GM12873 (cell line): ENCODE data around the gene WSCD2.
A peak's percentile ranks its signal among the peaks of the same experiment; 100 is the strongest.

Experiments used
- TF ChIP-seq, protein P1 (sequence below): IDR thresholded peaks from 2 replicates; pipeline ENCODE4 v1.5.1; 2012; ENCODE audit warnings: low read depth, mild to moderate bottlenecking, moderate library complexity, low read length, control low read depth; ENCODE audit not compliant: insufficient read depth; ENCODE audit errors: missing control alignments

WSCD2 gene

DNA sequence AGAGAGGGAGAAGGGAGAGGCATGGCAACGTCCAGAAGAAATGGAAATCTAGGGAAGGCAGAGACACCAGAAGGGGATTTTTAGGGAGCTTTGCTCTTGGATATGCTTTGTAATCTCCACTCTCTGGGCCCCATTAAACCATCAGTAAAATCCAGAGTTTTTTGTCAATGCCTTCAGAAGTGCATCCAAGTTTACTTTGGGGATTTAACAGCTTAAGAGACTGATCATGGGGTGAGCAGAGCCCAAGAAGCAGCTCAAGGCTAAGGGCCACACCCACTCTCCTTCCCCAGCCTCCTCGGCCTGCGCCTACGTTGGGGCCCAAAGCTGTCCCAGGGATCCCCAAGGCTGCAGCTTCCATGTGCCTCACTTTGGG lies 37.4 kb upstream of the WSCD2 start:
- TF ChIP-seq, protein P1, sequence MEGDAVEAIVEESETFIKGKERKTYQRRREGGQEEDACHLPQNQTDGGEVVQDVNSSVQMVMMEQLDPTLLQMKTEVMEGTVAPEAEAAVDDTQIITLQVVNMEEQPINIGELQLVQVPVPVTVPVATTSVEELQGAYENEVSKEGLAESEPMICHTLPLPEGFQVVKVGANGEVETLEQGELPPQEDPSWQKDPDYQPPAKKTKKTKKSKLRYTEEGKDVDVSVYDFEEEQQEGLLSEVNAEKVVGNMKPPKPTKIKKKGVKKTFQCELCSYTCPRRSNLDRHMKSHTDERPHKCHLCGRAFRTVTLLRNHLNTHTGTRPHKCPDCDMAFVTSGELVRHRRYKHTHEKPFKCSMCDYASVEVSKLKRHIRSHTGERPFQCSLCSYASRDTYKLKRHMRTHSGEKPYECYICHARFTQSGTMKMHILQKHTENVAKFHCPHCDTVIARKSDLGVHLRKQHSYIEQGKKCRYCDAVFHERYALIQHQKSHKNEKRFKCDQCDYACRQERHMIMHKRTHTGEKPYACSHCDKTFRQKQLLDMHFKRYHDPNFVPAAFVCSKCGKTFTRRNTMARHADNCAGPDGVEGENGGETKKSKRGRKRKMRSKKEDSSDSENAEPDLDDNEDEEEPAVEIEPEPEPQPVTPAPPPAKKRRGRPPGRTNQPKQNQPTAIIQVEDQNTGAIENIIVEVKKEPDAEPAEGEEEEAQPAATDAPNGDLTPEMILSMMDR, result no peak

DNA sequence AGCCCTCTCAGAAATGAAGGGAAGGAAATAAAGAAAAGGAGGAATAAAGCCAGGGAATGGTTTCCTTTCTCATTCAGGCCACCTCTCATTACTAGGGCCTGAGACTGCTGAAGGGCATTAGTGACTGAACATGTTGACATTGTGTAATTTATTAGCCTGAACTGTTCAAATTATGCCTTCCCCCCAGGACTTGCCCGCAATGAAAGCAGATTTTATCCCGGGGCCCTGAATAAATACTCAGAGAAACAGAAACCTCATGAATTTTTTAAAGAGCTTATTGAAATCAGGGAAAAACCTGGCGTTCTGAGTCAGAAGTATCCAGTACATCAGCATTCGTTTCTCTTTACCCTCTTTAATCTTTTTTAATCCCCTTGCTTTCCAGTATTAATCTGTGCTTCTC lies 35.9 kb upstream of the WSCD2 start:
- TF ChIP-seq, protein P1, result no peak

DNA sequence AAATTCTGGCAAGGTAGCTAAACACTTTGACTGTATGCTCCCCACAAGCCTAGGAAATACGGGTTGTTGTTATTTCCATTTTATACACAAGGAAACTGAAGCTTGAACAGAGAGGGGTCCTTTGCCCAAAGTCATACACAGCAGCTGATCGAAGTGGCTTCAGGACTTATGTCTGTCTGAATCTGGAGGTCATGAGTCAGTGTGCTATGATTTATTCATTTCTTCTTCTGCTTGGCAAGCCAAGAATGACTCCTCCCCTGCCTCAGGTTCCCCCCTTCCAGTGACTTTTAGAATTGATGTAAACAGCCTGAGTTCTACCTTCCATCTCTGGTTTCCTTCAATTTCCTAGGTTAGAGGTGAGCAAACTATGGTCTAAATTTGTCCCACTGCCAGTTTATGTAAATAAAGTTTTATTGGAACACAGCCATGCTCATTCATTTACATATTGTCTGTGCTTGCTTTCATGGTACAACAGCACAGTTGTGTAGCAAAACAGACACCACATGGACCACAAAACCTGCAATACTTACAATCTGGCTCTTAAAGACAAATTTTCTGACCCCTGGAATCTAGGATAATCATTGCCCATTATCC lies 34.9 kb upstream of the WSCD2 start:
- TF ChIP-seq, protein P1, result no peak

DNA sequence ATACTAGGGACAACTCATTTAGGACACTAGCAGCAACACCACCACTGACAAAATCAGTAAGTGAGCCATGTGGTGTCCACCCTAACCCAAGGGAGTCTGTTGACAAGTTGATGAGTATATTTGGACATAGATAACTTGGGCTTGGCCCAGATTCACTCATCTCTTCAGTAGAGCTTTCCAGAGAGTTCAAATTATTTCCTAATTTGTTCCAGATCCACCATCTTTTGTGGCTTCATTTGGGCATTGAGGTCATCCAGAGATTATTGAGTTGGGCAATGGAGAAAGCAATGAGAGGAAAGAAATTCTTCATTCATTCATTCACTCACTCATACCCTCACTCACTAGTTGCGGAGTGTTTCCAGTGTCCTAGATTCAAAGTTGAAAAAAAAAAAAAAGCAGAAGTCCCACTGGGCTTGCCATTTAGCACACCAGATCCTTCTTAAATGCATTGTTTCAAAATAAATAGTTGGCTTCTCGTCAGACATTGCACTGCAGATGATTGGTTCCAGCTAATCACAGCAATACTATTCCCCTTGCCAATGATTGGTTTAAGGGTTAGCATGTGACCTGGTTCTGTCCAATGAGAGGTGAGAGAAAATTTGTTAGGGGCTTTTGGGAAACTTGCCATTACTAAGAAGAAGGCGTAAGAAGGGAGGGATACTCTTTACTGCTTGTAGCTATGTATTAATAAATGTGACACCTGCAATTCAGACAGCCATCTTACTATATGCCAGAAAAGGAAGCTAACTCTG lies 31.8 kb upstream of the WSCD2 start:
- TF ChIP-seq, protein P1, result no peak

DNA sequence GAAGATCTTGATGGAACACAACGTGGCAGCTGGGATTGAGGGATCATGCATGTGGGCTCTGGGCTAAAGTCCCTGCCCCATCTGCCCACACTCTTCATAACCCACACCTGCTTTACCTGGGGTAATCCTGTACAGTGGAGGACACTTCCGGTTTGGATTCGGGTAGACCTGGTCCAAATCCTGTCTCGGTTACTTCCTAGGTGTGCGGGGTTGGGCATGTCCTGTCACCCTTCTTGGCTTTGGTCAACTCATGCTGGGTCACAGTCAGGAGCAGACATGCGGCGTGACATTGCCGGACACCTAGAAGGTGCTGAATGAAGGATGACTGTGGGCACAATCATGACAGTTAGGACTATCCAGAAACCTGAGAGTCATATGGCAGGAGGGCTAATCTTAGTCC lies 30.7 kb upstream of the WSCD2 start:
- TF ChIP-seq, protein P1, result no peak

DNA sequence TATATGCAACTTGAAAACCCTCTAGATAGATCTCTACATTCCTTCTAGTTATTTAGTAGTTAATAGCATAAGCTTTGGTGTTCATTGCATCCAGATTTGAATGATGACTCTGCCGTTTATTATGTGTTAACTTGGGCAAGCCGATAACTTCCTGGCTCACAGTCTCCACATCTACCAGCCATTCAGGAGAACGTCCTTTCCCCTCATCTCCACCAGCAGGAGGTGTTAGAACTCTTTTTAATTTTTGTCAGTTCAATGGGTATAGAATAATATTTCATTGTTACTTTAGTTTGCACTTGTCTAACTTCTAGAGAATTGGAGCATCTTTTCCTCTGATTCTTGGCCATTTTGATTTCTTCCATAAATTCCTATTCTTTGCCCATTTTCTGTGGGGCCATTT lies 30.0 kb upstream of the WSCD2 start:
- TF ChIP-seq, protein P1, result peak; percentile 43

DNA sequence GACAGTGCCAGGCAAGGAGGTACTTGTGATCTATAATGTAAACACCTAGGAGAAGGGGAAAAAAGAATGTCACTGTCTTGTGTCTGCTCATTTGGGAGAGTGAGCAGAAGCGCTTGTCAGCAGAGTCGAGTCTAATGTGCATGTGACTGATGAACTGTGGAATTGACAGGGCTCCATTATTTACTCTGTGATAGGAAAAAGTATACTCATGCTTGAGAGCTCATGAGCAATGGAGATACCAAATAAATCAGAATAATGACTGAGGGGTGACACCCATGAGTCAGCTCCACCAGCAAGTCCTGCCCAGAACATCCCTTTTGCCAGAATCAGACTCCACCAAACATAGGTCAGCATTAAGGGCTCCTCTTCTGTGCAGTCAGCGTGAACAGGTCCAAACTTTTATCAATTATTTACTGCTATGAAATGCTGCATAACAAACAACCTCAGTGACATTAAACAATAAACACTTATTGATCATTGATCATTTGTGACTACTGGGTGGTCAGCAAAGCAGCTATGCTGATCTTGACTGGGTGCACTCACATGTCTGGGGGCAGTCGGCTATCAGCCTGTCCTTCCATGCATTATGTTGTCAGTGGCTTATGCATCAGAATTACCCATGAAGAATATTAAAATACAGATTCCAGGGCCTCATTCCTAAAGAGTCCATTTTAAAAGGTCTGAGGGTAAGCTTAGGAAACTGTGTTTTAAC lies 29.2 kb upstream of the WSCD2 start:
- TF ChIP-seq, protein P1, result no peak
